HG03064 (cell line): ENCODE measurements around the gene ACP1.

ENCODE experiments used
- ATAC-seq: cut with Tn5 transposase; IDR thresholded peaks from one replicate; pipeline ENCODE4 v1.9.1; 2021; ENCODE audit warnings: low read depth; ENCODE audit not compliant: unreplicated experiment

Gene ACP1

GRCh38 chr2:254241-254640 is 10.5 kb upstream of the ACP1 start:
- no peak for ATAC-seq

DNA sequence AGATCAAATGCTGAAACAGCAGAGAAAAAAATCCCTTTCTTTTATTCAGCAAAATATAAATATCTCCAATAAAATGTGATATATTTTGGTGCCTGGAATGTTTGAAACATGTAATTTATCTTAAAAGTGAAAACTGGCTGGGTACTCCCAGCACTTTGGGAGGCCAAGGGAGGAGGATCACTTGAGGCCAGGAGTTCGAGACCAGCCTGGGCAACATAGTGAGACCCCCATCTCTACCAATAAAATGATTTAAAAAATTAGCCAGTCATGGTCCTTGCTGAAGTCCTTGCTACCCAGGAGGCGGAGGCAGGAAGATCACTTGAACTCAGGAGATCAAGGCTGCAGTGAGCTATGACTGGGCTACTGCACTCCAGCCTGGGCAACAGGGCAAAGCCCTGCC is 9.6 kb upstream of the ACP1 start:
- ATAC-seq = no peak

DNA sequence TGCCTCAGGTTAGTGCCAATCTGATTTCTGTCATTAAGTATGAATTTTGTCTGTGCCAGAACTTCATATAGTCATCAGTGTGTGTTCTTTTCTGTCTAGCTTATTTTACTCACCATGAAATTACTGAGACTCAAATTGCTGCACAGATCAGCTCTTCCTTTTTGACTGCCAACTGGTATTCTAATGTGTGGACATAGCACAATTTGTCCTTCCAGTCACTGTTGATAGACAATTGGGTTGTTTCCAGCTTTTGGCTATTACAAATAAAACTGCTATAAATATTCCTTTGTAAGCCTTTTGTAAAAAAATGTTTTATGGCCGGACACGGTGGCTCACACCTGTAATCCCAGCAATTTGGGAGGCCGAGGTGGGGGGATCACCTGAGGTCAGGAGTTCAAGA is 8.7 kb upstream of the ACP1 start:
- ATAC-seq = no peak

DNA sequence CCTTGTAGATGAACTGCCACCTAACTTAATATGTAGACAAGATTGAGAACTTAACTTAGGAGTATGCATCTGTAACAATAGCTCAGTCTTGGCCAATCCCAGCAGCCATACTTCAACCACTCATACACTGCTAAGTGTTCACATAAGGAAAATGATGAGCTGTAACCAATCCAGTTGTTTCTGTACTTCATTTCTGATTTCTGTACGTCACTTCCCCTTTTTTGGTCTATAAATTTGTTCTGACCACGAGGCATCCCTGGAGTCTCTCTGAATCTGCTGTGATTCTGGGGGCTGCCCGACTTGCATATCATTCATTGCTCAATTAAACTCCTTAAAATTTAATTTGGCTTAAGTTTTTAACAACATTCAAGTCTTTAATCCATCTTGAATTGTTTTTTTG is 7.3 kb upstream of the ACP1 start:
- ATAC-seq = no peak

DNA sequence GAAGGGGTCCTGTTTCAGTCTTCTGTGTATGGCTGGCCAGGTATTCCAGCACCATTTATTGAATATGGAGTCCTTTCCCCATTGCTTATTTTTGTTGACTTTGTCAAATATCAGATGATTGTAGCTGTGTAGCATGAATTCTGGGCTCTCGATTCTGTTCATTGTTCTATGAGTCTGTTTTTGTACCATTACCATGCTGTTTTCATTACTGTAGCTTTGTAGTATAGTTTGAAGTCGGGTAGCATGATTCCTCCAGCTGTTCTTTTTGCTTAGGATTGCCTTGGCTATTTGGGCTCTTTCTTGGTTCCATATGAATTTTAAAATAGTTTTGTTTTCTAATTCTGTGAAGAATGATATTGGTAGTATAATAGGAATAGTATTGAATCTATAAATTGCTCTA is 6.9 kb upstream of the ACP1 start:
- no peak for ATAC-seq

GRCh38 chr2:258933-259332 is 5.8 kb upstream of the ACP1 start:
- ATAC-seq = no peak

GRCh38 chr2:259789-260331 is 4.9 kb upstream of the ACP1 start:
- no peak for ATAC-seq

DNA sequence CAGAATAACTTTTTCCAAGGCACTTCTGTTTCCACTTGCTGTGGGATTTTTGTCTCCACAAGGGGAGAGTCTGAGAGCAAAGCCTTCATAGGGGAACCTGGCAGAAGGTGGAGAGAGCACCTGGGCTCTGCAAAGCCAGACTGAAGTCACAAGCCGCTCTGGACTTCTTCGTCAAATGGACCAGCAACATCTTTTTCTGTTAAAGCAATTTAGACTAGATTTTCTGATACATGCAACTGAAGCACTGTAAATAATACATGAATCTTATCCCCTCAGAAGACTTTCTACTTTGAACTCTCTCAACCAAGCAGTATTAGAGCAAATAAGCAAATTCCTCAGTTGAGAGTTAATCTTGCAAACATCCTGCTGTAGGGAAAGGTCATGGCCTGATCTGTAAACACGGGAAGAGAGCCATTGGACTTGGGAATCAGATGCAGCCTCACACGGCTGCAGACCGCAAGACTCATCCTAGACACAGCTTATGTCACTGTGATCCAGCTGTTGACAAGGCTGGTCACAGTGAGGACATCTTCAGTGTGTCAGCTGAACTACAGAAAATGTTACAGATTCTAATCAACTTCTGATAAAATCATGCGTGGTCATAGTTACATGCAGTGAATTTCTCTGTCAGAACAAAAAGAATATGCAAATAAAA is 4.1 kb upstream of the ACP1 start:
- no peak for ATAC-seq

GRCh38 chr2:262117-262516 is 2.6 kb upstream of the ACP1 start:
- no peak for ATAC-seq

GRCh38 chr2:263022-263738 is 1.6 kb upstream of the ACP1 start:
- ATAC-seq = no peak

- peak; percentile 21 for ATAC-seq
These were observed 814 bp upstream of the ACP1 start, which contains the start of gene SH3YL1 for GRCh38 chr2:263774-264492. TSS of gene SH3YL1 (minus strand) at chr2:264032. CDS start at chr2:263984, 48 bp downstream.

DNA sequence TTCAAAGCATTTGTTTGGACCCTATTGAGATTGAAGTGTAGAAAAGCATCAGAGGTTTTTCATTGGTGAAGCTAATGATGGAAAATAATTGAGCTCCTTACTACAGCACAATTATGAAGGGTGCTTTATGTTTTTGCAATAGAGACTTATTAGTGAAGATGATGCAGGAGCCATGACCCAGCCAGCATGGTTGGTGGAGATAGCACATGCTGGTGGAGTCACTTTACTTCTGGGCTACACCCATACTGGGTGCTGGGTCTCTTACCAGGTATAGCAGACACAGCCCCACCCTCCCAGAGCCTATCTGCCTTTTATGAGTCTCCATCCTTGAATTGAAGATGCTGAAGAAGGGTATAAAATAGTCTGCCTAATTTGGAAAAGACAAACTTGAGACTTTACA is 3.6 kb downstream of the ACP1 start:
- ATAC-seq = no peak

- ATAC-seq = no peak
These were observed 4.7 kb downstream of the ACP1 start for GRCh38 chr2:269356-270030.

- no peak for ATAC-seq
These were observed 6.1 kb downstream of the ACP1 start for GRCh38 chr2:270861-271260.

DNA sequence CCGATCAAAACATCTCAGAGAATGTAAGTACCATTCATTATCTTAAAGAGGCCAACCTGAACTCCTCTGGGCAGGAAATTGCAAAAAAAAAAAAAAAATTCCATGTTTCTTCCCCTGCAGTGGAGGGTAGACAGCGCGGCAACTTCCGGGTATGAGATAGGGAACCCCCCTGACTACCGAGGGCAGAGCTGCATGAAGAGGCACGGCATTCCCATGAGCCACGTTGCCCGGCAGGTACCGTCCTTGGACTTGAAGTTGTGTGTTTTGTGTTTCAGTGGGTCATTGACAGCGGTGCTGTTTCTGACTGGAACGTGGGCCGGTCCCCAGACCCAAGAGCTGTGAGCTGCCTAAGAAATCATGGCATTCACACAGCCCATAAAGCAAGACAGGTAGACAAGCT is 7.2 kb downstream of the ACP1 start:
- ATAC-seq = no peak

DNA sequence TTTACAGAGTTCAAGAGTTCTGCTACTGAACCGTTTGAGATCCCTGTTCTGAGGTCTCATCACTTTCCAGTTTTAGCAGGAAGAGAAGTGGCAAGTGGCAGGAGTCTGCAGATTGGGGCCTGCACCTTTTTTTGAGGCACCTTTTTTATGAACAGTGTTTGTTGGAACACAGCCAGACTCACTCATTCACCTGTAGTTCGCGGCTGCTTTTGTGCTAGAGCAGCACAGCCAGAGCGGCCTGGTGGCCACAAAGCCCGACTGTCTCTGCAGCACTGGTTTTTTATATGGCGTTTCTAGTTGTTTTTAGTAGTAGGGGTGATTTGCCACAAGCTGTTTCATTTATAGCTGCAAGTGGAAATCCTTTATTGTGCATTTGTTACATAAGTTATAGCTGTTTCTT is 8.6 kb downstream of the ACP1 start:
- no peak for ATAC-seq

- no peak for ATAC-seq
These were observed 9.8 kb downstream of the ACP1 start for GRCh38 chr2:274503-274902.

- ATAC-seq = peak; percentile 76
These were observed 10.7 kb downstream of the ACP1 start for GRCh38 chr2:275466-275865.

DNA sequence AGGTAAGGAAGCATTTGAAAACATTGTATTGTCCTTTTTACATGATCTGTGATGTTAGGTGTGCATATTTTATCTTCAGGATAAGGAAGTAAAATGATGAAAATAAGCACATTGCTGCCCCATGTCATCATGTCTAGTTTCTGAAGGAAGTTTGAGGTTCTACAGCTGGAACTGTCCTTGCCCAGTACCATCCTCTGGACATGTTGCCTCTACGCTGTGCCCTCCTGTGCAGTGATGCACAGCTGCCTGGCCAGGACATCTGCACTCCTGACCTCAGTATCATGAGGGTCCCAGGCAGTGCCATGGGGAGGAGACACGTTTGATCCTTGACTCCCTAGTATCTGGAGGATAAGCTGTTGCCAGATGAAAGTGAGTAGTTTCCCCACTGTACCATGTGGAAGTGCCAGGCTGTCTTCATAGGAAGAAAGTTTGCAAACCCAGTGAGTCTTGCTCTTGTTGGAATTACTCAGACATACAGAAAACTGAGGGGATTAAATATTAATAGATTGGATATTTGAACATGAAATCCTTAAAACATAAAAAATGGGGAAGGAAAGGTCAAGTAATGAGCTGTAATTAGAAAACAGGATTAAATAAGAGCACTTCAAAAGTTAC is 13.7 kb downstream of the ACP1 start:
- ATAC-seq = no peak

GRCh38 chr2:278927-279320 is 14.2 kb downstream of the ACP1 start:
- ATAC-seq = no peak

DNA sequence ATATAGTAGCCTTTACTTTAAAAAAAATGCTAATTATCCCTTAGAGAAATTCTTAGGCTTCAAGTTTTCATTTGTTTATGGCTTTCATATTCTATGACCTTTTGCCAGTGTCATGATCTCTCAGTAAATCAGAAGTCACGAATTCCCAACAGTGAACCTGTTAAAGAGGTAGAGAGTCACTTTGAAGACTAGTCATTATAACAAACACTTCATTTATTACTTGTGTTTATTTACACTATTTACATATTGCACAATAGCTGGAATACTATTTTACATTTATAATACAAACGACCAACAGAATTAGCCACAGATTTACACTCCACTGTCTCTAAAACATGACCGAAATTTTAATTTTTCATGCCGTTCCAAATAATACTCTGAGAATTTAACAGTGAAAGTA is 14.6 kb downstream of the ACP1 start:
- no peak for ATAC-seq
